ENCODE measurements around the gene GAL.

The GAL gene

GRCh38 chr11:68659158-68659921 lies 25.0 kb upstream of the GAL start:
- DNase-seq: no peak

DNA sequence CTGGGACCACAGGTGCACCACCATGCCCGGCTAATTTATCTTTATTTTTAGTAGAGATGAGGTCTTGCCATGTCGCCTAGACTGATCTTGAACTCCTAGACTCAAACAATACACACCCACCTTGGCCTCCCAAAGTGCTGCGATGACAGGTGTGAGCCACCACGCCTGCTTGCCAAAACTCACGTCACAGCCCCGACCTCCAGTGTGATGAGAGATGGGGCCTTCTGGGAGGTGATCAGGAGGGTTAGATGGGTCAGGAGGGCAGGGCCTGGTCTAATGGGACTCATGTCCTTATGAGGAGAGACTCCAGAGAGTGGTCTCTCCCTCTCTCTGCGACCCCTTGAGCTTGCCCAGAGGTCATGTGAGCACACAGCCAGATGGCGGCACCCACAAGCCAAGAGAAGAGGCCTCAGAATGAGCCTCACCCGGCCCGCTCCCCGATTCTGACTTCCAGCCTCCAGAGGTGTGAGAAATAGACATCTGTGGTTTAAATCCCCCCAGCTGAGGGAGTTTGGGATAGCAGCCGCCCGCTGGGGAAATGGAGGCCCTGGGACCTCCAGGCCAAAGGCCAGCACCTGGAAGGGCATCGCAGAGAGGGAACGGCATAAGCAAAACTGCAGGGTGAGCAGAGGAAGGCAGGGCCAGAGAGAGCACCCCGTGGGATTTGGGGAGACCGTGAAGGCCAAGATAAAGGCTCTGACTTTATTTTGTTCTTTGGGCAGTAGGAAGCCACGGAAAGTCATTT lies 24.1 kb upstream of the GAL start:
- no peak for DNase-seq

GRCh38 chr11:68661014-68661413 lies 23.3 kb upstream of the GAL start:
- DNase-seq: no peak

GRCh38 chr11:68661697-68662603 lies 22.4 kb upstream of the GAL start:
- DNase-seq: no peak

GRCh38 chr11:68663482-68664010 lies 20.8 kb upstream of the GAL start:
- DNase-seq: no peak

DNA sequence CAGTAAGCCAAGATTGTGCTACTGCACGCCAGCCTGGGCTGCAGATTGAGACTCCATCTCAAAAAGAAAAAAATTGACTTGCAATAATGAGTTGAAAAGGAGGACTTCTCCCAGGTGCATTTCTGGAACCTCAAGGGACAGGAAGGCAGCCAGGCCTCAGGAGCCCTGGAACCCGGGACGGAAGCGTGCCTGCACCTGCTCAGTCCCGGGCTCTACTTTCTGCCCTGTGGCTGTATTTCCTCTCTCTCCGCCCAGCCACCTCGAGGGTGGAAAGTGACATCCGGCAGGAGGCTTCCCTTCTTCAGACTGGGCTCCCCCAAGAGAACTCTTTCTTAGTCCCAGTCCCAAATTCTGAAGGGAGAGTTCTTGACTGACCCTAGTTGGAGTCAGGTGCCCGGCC lies 20.2 kb upstream of the GAL start:
- no peak for DNase-seq

DNA sequence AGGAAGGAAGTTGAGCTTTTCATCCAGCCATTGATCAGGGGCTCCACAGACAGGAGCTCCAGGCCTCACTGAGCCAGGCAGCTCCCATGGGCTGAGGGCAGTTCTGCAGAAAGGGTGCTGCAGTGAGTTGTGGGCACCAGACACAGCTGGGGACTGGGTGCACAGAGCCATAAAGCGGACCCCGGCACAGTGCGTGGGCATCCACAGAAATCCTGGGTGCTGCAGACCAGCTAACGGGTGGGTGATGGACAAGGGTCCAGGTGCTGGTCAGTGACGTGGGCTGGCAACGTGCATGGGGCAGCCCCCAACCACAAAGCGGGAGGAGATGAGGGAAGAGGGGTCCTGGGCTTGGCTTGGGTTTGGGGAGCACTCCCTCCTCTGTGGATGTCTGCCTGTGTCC lies 19.4 kb upstream of the GAL start:
- DNase-seq: no peak

GRCh38 chr11:68665436-68665835 lies 18.9 kb upstream of the GAL start:
- no peak for DNase-seq

GRCh38 chr11:68666849-68667248 lies 17.5 kb upstream of the GAL start:
- no peak for DNase-seq

- no peak for DNase-seq
These were observed 16.5 kb upstream of the GAL start for GRCh38 chr11:68667511-68668500.

GRCh38 chr11:68669301-68670090 lies 14.8 kb upstream of the GAL start:
- DNase-seq: no peak

DNA sequence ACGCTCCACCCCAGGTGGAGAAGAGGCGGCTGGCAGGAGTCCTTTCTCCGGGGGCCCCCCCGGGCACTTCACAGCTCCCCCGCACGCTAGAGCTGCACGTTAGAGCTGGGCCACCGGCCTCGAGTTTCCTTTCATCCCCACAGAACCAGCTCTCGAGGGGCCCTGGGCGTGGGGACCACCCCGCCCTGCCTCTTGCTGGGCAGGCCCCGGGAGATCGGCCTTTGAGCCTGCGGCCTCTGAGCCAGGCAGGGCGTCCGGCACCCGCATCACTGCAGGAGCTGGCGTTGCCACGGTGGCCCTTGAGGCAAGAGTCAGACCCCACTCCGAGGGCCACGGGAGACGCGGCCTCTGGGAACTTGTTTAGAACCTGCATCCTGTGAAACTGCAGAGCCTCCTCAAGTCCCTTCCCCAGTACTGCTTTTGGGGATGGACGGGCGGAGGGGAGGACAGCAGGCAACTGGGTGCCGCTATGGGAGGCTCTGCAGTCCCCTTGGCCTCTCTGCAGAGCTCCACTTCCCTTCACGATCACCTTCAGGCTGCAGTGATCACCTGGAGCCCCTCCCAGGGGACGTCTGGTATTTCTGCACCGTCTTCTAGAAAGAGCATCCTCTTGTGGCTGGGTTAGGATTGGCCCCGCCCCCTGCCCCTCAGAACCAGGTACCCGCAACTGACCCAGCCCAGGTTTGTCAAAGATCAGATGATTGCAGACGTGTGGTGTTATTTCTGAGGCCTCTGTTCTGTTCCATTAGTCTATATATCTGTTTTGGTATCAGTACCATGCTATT lies 13.9 kb upstream of the GAL start:
- no peak for DNase-seq

DNA sequence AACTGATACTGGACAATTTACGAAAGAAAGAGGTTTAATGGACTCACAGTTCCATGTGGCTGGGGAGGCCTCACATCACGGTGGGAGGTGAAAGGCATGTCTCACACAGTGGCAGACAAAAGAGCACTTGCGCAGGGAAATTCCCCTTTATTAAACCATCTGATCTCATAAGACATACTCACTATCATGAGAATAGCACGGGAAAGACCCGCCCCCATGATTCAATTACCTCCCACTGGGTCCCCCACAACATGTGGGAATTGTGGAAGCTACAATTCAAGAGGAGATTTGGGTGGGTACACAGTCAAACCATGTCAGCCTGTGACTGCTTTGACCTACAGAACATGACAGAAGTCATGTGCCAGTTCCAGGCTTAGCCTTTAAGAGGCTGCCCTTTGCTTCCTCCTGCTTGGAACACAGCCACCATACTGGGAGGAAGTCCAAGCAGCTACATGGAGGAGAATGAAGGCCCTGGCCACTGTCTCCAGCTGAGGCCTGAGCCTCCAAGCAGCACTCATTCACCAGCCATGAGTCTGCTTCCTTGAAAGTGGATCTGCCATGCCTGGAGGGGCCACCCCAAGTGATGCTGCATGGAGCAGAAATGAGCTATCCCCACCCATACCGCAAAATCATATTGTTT lies 10.9 kb upstream of the GAL start:
- DNase-seq: no peak

DNA sequence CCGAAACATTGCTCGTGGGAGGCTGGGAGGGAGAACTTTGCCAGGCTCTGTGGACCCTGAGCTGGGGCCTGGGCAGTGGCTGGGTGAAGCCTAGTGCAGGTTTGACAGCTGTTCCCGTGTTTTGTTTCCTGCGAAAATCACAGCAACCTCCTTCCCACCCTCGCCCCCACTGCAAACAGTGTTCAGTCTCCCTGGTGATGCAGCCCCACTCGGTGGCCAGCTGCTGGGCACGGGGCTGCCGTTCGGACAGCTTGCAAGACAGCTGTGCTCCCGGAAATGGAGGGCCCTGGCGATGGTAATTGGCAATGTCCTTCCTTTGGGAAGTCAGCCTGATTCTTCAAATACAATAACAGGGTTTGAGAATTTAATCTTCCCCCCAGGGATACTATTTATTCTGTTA lies 10.4 kb upstream of the GAL start:
- DNase-seq: no peak

DNA sequence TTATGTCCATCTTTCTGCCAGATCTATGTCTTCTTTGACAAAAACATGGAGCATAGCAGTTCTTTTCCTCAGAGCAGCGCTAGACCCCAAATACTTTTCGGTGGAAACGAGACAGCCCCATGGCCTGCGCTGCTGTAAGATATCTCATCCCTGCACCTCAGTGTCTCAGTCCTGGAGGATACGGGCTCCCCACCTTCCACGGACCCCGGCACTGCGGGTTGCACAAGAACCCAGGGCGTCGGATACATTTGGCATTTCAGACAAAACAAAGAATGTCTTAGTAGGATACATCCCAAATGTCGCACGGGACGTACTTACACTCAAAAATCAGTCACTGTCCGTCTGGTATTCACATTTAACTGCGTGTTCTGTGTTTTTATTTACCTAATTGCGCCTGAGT lies 9.9 kb upstream of the GAL start:
- no peak for DNase-seq

DNA sequence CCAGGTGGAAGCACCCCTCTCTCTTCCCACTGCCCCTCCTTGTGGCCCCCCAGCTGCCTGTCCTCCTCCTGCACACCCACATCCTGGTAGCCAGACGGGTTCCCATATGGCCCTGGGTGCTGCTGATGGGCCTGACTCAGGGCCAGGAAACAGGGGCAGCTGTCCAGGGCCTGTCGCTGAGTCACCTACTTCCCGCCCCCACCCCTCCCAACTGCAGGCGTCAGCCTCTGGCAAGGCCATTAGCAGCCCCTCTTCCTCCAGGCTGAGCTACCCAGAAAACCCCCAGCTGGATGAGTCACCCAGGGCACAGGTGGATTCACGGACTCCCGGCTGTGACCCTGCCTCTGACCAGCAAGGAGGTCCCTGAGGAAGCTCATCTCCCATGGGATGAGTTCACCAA lies 6.9 kb upstream of the GAL start:
- no peak for DNase-seq

DNA sequence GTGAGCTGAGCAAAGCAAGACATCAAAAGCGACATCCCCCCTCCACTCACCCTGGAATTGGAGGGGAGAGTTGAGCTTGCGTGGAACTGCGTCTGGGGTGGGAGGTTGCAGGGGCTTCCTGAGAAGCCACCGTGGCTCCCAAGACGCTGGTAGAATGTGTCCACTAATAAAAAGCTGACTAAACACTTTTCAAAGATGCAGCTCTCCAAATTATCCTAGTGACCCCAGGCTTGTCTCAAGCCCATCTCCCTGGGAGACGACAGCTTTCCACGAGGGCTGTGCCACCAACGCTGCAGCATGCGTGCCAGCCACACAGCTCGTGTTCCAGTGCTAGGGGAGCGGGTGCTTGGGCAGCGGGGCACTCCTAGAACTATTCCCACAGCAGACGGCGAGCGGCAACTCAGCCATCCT lies 6.3 kb upstream of the GAL start:
- DNase-seq: no peak

DNA sequence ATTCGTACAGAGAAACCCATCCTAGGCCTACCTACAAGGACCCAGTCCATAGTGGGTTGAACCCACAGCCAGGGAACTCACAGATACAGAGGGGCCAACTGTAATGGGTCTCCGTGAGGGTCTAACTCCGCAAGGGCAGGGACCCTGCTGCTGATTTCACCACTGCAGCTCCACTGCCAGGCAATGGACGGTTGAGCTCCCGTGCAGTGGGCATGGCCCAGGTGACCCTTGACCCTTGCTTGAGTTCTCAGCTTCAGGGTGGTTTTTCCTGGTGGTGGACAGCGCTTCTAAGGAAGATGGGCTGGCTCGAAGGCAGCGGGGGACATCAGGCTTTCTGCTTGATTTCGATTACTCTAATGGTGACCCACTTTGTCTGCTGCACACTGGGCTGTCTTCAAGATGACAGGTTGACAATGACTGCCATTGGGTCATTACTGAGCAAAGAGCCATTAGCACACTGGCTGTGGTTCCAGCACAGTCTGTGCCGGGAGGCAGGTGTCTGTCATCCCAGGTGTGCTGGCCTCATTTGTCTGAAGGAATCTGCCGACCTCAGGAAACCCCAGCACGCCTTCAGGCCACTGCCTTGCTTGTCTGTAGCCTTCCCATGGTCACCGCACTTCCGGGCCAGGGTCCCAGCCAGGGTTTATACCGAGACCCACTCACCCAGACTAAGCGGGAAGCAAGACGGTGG lies 3.7 kb upstream of the GAL start:
- no peak for DNase-seq

GRCh38 chr11:68682531-68682961 lies 1.8 kb upstream of the GAL start:
- no peak for DNase-seq

Measured in activated gamma-delta T cell treated with Interleukin-2 at 50 U/mL for 16 hours (primary cell).